Stimulated activated CD8-positive, alpha-beta memory T cell treated with anti-CD3 and anti-CD28 coated beads, Interleukin-4, amount 100 ng/mL, for 1 hour (primary cell): ENCODE results near the gene UBXN4.
"Not testable (repeated sequence)": the region's sequence is repeated elsewhere in the genome, so short reads cannot be mapped to it uniquely, and the experiment has no call there.

Experiments
- DNase-seq, 2 donors: peaks; one replicate each; pipeline ENCODE4 v3.0.0-alpha.2; 2020; ENCODE audit warnings: low read depth in 2 of 2, low spot score in 1 of 2

Gene UBXN4

GRCh38 chr2:135762022-135762421 lies 20.4 kb downstream of the UBXN4 start:
- no peak for DNase-seq

GRCh38 chr2:135762530-135762929 lies 20.9 kb downstream of the UBXN4 start:
- no peak for DNase-seq

- no peak for DNase-seq
Observed at GRCh38 chr2:135768863-135769262, 27.2 kb downstream of the UBXN4 start.

GRCh38 chr2:135773319-135773718 lies 31.7 kb downstream of the UBXN4 start:
- DNase-seq = no peak

- DNase-seq = no peak
Observed at GRCh38 chr2:135773917-135774316, 32.3 kb downstream of the UBXN4 start.

- DNase-seq = no peak
Observed at GRCh38 chr2:135775420-135775819, 33.8 kb downstream of the UBXN4 start.

- DNase-seq = no peak
Observed at GRCh38 chr2:135776367-135776766, 34.7 kb downstream of the UBXN4 start.

GRCh38 chr2:135782231-135782630 lies 40.6 kb downstream of the UBXN4 start:
- DNase-seq = no peak

GRCh38 chr2:135783439-135783838 lies 41.8 kb downstream of the UBXN4 start:
- no peak for DNase-seq

- DNase-seq = no peak
Observed at GRCh38 chr2:135785032-135785431, 43.4 kb downstream of the UBXN4 start.

- no peak for DNase-seq
Observed at GRCh38 chr2:135786823-135787222, 45.2 kb downstream of the UBXN4 start.

GRCh38 chr2:135790423-135790822 lies 48.8 kb downstream of the UBXN4 start:
- DNase-seq = no peak

- no peak for DNase-seq
Observed at GRCh38 chr2:135791418-135792190, 49.9 kb downstream of the UBXN4 start.

GRCh38 chr2:135792401-135793150 lies 50.9 kb downstream of the UBXN4 start:
- no peak for DNase-seq

- DNase-seq = not testable (repeated sequence)
Observed at GRCh38 chr2:135795641-135796040, 54.0 kb downstream of the UBXN4 start.

GRCh38 chr2:135796606-135797005 lies 55.0 kb downstream of the UBXN4 start:
- no peak for DNase-seq

GRCh38 chr2:135797497-135798274 lies 56.0 kb downstream of the UBXN4 start:
- DNase-seq = peak; percentile 53 to 56

GRCh38 chr2:135798275-135798705 lies 56.6 kb downstream of the UBXN4 start:
- no peak for DNase-seq

- DNase-seq = no peak
Observed at GRCh38 chr2:135798762-135799161, 57.1 kb downstream of the UBXN4 start.

GRCh38 chr2:135799738-135800137 lies 58.1 kb downstream of the UBXN4 start:
- no peak for DNase-seq
